Fibroblast of lung (primary cell): Measurements from ENCODE around the gene SLC9A3. TPM values are rescaled to one million over a fixed set of nuclear protein-coding genes. Genes with fewer than 3 reads are reported as not detected.

ENCODE experiments used
- DNase-seq, 2 donors: peaks; one replicate each; pipeline versions ENCODE4 v3.0.0 to v3.0.0-alpha.2; 2010; ENCODE audit warnings: low read depth in 2 of 2
- H2AFZ ChIP-seq: 2 replicates; pipeline ENCODE4 v1.5.1; 2012; ENCODE audit warnings: low read length, control low read depth, inconsistent platforms
- H3K27ac ChIP-seq: 2 replicates; pipeline ENCODE4 v1.5.1; 2011; ENCODE audit warnings: low read length, control low read depth; ENCODE audit not compliant: insufficient read depth
- H3K27me3 ChIP-seq: 2 replicates; pipeline ENCODE4 v1.5.1; 2011; ENCODE audit warnings: mild to moderate bottlenecking, low read length; ENCODE audit not compliant: control insufficient read depth, insufficient read depth
- H3K36me3 ChIP-seq: 2 replicates; pipeline ENCODE4 v1.5.1; 2011; ENCODE audit warnings: low read length; ENCODE audit not compliant: control insufficient read depth, insufficient read depth
- H3K4me1 ChIP-seq: 2 replicates; pipeline ENCODE4 v1.5.1; 2011; ENCODE audit warnings: low read length; ENCODE audit not compliant: control insufficient read depth, insufficient read depth; ENCODE audit errors: extremely low read depth
- H3K4me2 ChIP-seq: 2 replicates; pipeline ENCODE4 v1.5.1; 2011; ENCODE audit warnings: low read length, control low read depth; ENCODE audit not compliant: insufficient read depth; ENCODE audit errors: extremely low read depth
- H3K4me3 ChIP-seq, 4 experiments: fragments of 200-600 bp in 1 of 4; sonication (generic) in 1 of 4; replicated peaks in 1 of 4; 2 replicates each; pipeline ENCODE4 v1.5.1; 2011 to 2016; ENCODE audit warnings: low read length in 4 of 4, low read depth in 3 of 4, mild to moderate bottlenecking in 3 of 4, control low read depth in 2 of 4, inconsistent platforms in 1 of 4, mixed read lengths in 1 of 4; ENCODE audit not compliant: insufficient read depth in 1 of 4; ENCODE audit errors: control extremely low read depth in 1 of 4
- H3K79me2 ChIP-seq: 2 replicates; pipeline ENCODE4 v1.5.1; 2012; ENCODE audit warnings: mild to moderate bottlenecking, low read length, inconsistent platforms; ENCODE audit not compliant: control insufficient read depth, insufficient read depth
- H3K9ac ChIP-seq: 2 replicates; pipeline ENCODE4 v1.5.1; 2011; ENCODE audit warnings: mild to moderate bottlenecking, low read length, control low read depth; ENCODE audit not compliant: insufficient read depth
- H3K9me3 ChIP-seq: 2 replicates; pipeline ENCODE4 v1.5.1; 2012; ENCODE audit warnings: low read depth, low read length; ENCODE audit not compliant: control insufficient read depth, insufficient read depth
- H4K20me1 ChIP-seq: 2 replicates; pipeline ENCODE4 v1.5.1; 2011; ENCODE audit warnings: low read length; ENCODE audit not compliant: control insufficient read depth, insufficient read depth; ENCODE audit errors: extremely low read depth
- CTCF ChIP-seq, 2 donors: IDR thresholded peaks in 1 of 2; conservative IDR thresholded peaks in 1 of 2; 1 replicate in 1 of 2; 2 replicates in 1 of 2; pipeline ENCODE4 v1.5.1; 2011 to 2012; ENCODE audit warnings: low read length in 2 of 2, control low read depth in 1 of 2, inconsistent platforms in 1 of 2, low read depth in 1 of 2, mild to moderate bottlenecking in 1 of 2
- EZH2 ChIP-seq: IDR thresholded peaks from 2 replicates; pipeline ENCODE4 v1.5.1; 2012; ENCODE audit warnings: low read length, control low read depth, mild to moderate bottlenecking; ENCODE audit errors: missing control alignments
- polyA plus RNA-seq, 2 donors: library from polyadenylated mRNA; depleted of rRNA in 1 of 2; stranded (reverse) in 1 of 2; unstranded in 1 of 2; fragments of >200 nt; gene quantifications; 2 replicates each; pipeline ENCODE4 v1.2.1, GENCODE V29; 2011 to 2012; ENCODE audit warnings: missing spikeins in 1 of 2
- total RNA-seq: library from RNA; depleted of rRNA; stranded (reverse); fragments of >200 nt; gene quantifications from 2 replicates; pipeline ENCODE4 v1.2.1, GENCODE V29; 2014

The SLC9A3 gene
- total and polyA plus RNA-seq, 2 donors (not counting 1 experiment from before 2014, with no cell fraction given) = 0.50 to 0.84 TPM

GRCh38 chr5:525916-526315, 1.7 kb upstream of the SLC9A3 start:
- no peaks in the 10 kb centered on the region for H3K79me2 ChIP-seq
- no peaks in the 10 kb centered on the region for H3K4me1 ChIP-seq
- TF ChIP-seq EZH2 (no peak), CTCF (conservative IDR thresholded peaks at IDR 0.05 in 1 of 2, IDR thresholded peaks at IDR 0.05 in 1 of 2; ENCODE audit: low read depth in 1 of 2, low read length in 2 of 2) (no peak)
- peaks cover 69% of the 10 kb centered on the region for H3K27me3 ChIP-seq
- no peak overlapping the region for H3K9ac ChIP-seq
- no peak overlapping the region for H3K4me2 ChIP-seq
- H3K36me3 ChIP-seq = no peaks in the 10 kb centered on the region
- H3K9me3 ChIP-seq = no peaks in the 10 kb centered on the region
- no peaks in the 10 kb centered on the region for H4K20me1 ChIP-seq
- no peak overlapping the region for H2AFZ ChIP-seq
- H3K4me3 ChIP-seq = no peak overlapping the region
- H3K27ac ChIP-seq = no peak overlapping the region
- no peak for DNase-seq

DNA sequence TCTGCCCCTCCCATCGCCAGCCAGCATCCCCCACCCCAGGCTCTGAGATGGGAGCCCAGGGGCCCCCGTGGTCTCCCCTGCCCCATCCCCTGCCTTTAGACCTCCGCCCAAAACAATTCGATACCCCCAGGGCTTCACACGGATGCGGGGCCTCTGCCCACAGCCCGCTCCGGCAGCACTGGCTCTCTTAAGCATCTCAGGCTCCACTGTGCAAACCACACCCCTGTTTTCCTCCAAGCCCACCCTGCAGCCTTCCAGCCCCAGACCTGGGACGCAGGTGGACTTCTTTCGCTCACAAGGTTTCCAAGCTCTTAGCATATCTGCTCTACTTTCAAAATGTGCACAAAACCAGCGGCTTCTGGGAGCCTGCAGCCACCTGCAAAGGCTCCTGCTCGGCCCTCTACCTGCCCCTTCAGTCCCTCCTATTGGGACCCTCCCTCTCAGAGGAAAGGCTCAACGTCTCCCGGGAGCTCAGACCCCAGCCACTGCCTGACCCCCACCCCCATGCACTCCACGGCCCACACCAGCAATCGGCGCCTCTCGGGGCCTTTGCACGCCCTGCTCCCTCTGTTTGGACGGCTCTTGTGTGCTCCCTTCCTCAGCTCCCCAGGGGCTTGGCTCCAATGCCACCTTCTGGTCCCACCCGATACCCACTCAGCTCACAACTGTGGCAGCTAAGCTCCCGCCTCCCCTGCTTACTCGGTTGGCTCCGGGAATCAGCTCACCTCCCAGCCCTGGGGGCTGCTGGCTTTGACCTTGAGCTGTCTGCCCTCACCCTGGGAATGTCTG, 918 bp upstream of the SLC9A3 start:
- TF ChIP-seq CTCF (conservative IDR thresholded peaks at IDR 0.05 in 1 of 2, IDR thresholded peaks at IDR 0.05 in 1 of 2; ENCODE audit: low read depth in 1 of 2, low read length in 2 of 2) = no peak
- TF ChIP-seq EZH2 = peak; percentile 64
- H3K27me3 ChIP-seq = peaks cover 64% of the 10 kb centered on the region

DNA sequence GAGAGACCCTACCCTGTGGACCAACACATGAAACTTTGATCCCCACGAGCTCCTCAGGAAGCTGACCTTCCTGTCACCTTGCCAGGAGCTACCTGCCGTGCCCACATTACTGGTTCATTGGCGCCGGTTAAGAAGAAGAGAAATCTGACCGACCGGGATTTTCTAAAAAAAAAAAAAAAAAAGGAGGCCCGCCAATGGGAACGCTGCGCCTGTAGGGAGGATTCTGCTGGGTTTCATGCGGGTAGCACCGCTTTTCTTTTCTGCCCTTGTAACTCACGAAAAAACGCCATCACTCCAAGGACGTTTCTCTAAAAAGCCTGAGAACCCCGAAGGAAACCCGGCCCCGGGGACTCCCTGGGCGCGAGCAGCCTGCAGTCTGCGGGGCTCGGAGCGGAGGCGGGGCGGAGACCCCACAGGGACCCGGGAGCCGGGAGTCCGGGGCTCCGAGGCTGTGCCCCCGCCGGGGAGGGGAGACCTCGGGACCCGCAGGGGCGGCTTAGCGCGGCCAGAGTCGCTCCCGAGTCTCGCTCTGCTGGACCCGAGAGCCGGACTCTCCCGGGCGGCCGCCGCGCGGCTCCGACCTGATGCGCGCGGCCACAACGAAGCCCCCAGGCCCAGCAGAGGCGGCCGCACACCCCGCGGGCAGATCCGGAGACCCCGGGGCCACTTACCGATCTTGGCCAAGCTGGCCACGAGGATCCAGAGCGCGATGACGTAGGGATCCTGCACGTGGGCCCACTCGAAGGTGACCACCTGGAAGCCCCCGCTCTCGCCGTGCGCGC, 617 bp downstream of the SLC9A3 start:
- TF ChIP-seq CTCF (conservative IDR thresholded peaks at IDR 0.05 in 1 of 2, IDR thresholded peaks at IDR 0.05 in 1 of 2; ENCODE audit: low read depth in 1 of 2, low read length in 2 of 2) (no peak), EZH2 (peak; percentile 90)
- H2AFZ ChIP-seq = no peak overlapping the region
- peaks cover 54% of the 10 kb centered on the region for H3K27me3 ChIP-seq
- H3K79me2 ChIP-seq = no peaks in the 10 kb centered on the region
- H3K4me1 ChIP-seq = no peaks in the 10 kb centered on the region
- no peak overlapping the region for H3K4me2 ChIP-seq
- no peaks in the 10 kb centered on the region for H4K20me1 ChIP-seq
- H3K27ac ChIP-seq = no peak overlapping the region
- no peaks in the 10 kb centered on the region for H3K9me3 ChIP-seq
- H3K4me3 ChIP-seq = no peak overlapping the region
- DNase-seq = no peak
- H3K36me3 ChIP-seq = no peaks in the 10 kb centered on the region
- no peak overlapping the region for H3K9ac ChIP-seq

More for the DNA sequence above, 918 bp upstream of the SLC9A3 start:
- no peak overlapping the region for H3K9ac ChIP-seq
- no peaks in the 10 kb centered on the region for H4K20me1 ChIP-seq
- no peaks in the 10 kb centered on the region for H3K79me2 ChIP-seq
- no peak for DNase-seq
- no peaks in the 10 kb centered on the region for H3K4me1 ChIP-seq
- H3K9me3 ChIP-seq = no peaks in the 10 kb centered on the region
- H3K4me2 ChIP-seq = no peak overlapping the region
- no peak overlapping the region for H2AFZ ChIP-seq
- no peaks in the 10 kb centered on the region for H3K36me3 ChIP-seq
- no peak overlapping the region for H3K27ac ChIP-seq
- H3K4me3 ChIP-seq = no peak overlapping the region
